ENCODE data around the gene ROR2. TPM values are rescaled to one million over a fixed set of nuclear protein-coding genes. Genes with fewer than 3 reads are reported as not detected.

The ROR2 gene
- total and polyA plus RNA-seq, 2 of the 8 experiments (the other 6 are each of a cell fraction or from before 2014, with no cell fraction given): 2.7 to 4.3 TPM

DNA sequence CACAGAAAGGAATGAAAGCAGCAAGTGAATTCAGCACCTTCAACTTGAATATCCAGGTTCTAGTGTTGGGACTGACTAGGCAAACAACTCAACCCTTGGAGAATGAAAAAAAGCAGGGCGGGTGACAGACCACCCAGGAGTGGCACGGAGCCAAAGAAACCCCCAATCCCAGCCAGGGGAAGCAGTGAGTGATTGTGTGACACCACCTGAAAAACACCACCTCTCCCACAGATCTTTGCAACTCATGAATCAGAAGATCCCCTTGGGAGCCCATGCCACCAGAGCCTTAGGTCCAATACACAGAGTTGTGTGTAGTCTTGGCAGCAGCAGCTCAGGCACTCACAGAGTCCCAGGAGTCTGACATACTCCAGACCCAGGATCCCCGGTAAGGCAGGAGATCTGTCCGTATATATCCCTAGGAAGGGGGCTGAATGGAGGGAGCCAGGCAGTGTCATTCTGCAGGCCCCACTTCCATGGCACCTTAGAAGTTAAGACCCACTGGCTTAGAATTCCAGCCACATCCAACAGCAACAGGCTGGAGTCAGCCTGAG lies 22.1 kb upstream of the ROR2 start:
- Histone ChIP-seq H3K4me3 (ENCODE audit: extremely low read depth in 1 of 4, insufficient read depth in 2 of 4, low read depth in 3 of 4, low read length in 4 of 4) (no peak overlapping the region), H3K36me3 (ENCODE audit: control insufficient read depth in 2 of 4, insufficient read depth in 4 of 4, low read length in 3 of 4) (no peaks in the 10 kb centered on the region), H3K56ac (replicated peaks; ENCODE audit: insufficient read length, low read depth, low read length) (no peak overlapping the region), H3K23ac (ENCODE audit: insufficient read length) (no peak overlapping the region), H3K18ac (ENCODE audit: extremely low read depth, low read length) (no peak overlapping the region), H4K5ac (ENCODE audit: insufficient read length, low read depth, low read length) (no peak overlapping the region), H4K8ac (ENCODE audit: extremely low read depth, insufficient read depth, low read length) (peak overlapping the region; percentile 2; the same call in 1 of the 2 replicates), H2AFZ (ENCODE audit: low read length) (peak overlapping the region; percentile 57; the same call in 1 of the 2 replicates), H3K9me3 (ENCODE audit: insufficient read depth in 2 of 2, low read depth in 1 of 2, low read length in 1 of 2) (no peaks in the 10 kb centered on the region), H3K27ac (ENCODE audit: low read depth, low read length) (no peak overlapping the region), H3K9ac (replicated peaks in 1 of 4; ENCODE audit: extremely low read depth in 1 of 4, low read depth in 3 of 4, low read length in 3 of 4) (no peak overlapping the region), H3K4ac (replicated peaks; ENCODE audit: insufficient read length, low read depth, low read length) (no peak overlapping the region), H2BK12ac (ENCODE audit: low read depth, low read length) (no peak overlapping the region), H3K79me1 (ENCODE audit: low read depth, low read length) (no peaks in the 10 kb centered on the region), H2BK5ac (ENCODE audit: low read depth, low read length) (no peak overlapping the region), H3K79me2 (ENCODE audit: control insufficient read depth in 1 of 2, insufficient read depth in 2 of 2, low read length in 2 of 2) (no peaks in the 10 kb centered on the region), H2BK20ac (ENCODE audit: low read length) (no peak overlapping the region), H2BK120ac (replicated peaks; ENCODE audit: low read depth, low read length) (no peak overlapping the region), H3K23me2 (ENCODE audit: low read depth, low read length) (no peaks in the 10 kb centered on the region), H3K4me1 (replicated peaks in 1 of 4; ENCODE audit: control insufficient read depth in 3 of 4, insufficient read depth in 4 of 4, low read length in 3 of 4) (no peaks in the 10 kb centered on the region), H2BK15ac (ENCODE audit: low read length) (no peak overlapping the region), H2AK5ac (ENCODE audit: low read depth, low read length) (no peak overlapping the region), H4K20me1 (replicated peaks in 1 of 2; ENCODE audit: control insufficient read depth in 1 of 2, insufficient read depth in 2 of 2, low read length in 2 of 2) (no peaks in the 10 kb centered on the region), H4K91ac (replicated peaks; ENCODE audit: insufficient read length, low read length) (no peak overlapping the region), H3K4me2 (ENCODE audit: insufficient read depth in 1 of 2, low read depth in 2 of 2, low read length in 2 of 2) (no peak overlapping the region), H3K27me3 (replicated peaks in 1 of 4; ENCODE audit: control insufficient read depth in 3 of 4, extremely low read depth in 1 of 4, insufficient read depth in 3 of 4, low read length in 3 of 4) (no peaks in the 10 kb centered on the region), H3K14ac (ENCODE audit: insufficient read length) (no peak overlapping the region)
- FAIRE-seq: no peak
- WGBS, 2 experiments (ENCODE audit: extremely low coverage in 1 of 2, insufficient coverage in 1 of 2, insufficient read length in 1 of 2, insufficient replicate concordance in 2 of 2, low coverage in 1 of 2, low lambda C conversion rate in 2 of 2, missing lambda C conversion rate in 1 of 2): 95% methylated on average over 3 of the region's 4 CpGs; no CpG with 5 or more reads in 1 of the 2 experiments
- ChIA-PET CTCF (ENCODE audit: partially characterized antibody) (interaction anchor here (1.3 to 2.5 kb wide), 2 partner anchors 18 to 213 kb away, joined by 5 to 10 read pairs; no protein-coding TSS in a partner anchor), POLR2A (ENCODE audit: partially characterized antibody) (no interaction called here)
- DNase-seq (ENCODE audit: low read depth in 1 of 2, low spot score in 2 of 2): no peak
- TF ChIP-seq POLR2AphosphoS5 (IDR thresholded peaks at IDR 0.05; ENCODE audit: low read depth, low read length): no peak
- no peak for TF ChIP-seq JUND (IDR thresholded peaks at IDR 0.05; ENCODE audit: low read length)
- no peak for TF ChIP-seq EZH2 (IDR thresholded peaks at IDR 0.05; ENCODE audit: low read depth, low read length, severe bottlenecking)
- no peak for TF ChIP-seq ASH2L (IDR thresholded peaks at IDR 0.05; ENCODE audit: low read length)

All from H1 (cell line).